Lower leg skin (tissue), 3 donors: ENCODE results near the gene FSTL1.

ENCODE experiments used
- POLR2A ChIP-seq, 2 donors: fragments of 450-650 bp; IDR thresholded peaks; one replicate each; pipeline ENCODE4 v1.6.1; 2016 to 2017; ENCODE audit warnings: antibody characterized with exemption in 2 of 2, mild to moderate bottlenecking in 1 of 2, moderate library complexity in 1 of 2
- TF ChIP-seq, protein P1 (sequence below), 3 donors: fragments of 450-650 bp; IDR thresholded peaks; one replicate each; pipeline ENCODE4 v1.5.1; 2016; ENCODE audit warnings: antibody characterized with exemption in 3 of 3, mild to moderate bottlenecking in 3 of 3, moderate library complexity in 2 of 3

DNA sequence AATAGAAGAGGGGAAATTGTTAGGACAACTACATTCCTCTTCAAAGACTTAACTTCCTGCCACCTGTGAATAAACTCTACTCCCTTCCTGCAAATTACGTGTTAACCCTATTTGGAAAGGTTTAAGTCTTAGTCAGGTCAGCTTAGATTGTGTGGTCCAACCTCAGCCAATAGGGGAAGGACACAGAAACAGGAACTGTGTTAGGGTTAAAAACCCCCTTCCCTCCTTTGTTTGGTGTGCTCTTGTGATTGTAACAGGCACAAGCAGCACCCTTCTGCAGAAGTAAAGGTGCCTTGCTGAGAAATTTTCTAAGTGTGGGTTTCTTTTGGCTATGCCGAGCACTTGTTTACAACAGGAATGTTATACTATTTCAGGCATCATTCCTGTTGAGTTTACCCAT, 45.0 kb upstream of the FSTL1 start:
- TF ChIP-seq, protein P1, sequence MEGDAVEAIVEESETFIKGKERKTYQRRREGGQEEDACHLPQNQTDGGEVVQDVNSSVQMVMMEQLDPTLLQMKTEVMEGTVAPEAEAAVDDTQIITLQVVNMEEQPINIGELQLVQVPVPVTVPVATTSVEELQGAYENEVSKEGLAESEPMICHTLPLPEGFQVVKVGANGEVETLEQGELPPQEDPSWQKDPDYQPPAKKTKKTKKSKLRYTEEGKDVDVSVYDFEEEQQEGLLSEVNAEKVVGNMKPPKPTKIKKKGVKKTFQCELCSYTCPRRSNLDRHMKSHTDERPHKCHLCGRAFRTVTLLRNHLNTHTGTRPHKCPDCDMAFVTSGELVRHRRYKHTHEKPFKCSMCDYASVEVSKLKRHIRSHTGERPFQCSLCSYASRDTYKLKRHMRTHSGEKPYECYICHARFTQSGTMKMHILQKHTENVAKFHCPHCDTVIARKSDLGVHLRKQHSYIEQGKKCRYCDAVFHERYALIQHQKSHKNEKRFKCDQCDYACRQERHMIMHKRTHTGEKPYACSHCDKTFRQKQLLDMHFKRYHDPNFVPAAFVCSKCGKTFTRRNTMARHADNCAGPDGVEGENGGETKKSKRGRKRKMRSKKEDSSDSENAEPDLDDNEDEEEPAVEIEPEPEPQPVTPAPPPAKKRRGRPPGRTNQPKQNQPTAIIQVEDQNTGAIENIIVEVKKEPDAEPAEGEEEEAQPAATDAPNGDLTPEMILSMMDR (IDR thresholded peaks at IDR 0.05) = no peak
- TF ChIP-seq POLR2A (IDR thresholded peaks at IDR 0.05) = no peak
